HTR-8/SVneo (cell line): ENCODE measurements around the gene TRRAP.
"Not testable (repeated sequence)": the region's sequence is repeated elsewhere in the genome, so short reads cannot be mapped to it uniquely, and the experiment has no call there.

Experiments
- DNase-seq: peaks from one replicate; pipeline ENCODE4 v3.0.0; 2011; ENCODE audit warnings: low spot score, mixed read lengths; ENCODE audit not compliant: insufficient read length
- FAIRE-seq: peaks from 2 replicates; lab custom pipeline; 2011; peaks lifted over from hg19 to GRCh38; lab: Jason Lieb, UNC

Gene TRRAP

DNA sequence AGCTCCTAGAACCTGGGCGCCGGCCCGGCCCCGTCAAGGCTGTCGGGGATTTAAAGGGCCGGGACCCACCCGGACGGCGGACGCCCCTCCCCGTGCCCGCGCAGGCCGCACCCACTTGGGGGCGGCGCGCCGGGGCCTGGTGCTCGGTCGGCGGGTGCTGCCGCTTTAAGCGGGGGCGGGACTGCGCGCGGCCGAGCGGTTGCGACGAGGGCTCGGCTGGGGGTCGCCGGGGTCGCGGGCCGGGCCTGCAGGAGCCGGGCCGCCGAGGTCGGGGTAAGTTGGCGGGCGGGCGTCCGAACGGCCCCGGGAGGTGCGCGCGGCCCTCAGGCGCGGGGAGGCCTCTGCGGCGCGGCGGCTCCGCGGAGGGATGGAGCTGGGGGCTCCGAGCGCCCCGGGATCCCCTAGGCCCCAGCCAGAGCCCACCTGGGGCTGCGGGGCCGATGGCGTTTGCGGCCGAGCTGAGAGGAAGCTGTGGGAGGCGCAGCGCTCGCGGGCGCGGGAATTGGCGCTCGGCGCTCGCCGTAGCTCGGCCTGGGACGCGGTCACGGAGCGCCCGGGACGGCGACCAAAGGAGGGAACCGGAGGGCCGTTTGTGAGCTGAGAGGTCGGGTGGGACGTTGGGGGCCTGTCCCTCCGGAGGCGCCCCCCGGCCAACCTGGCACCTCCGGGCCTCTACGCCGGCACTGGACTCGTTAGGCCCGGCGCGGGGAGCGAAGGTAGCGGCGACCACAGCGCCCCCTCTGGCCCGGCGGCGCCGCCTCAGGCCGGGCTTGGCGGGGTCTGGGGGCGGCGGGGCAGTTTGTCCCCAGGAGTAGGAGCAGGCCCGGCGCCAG is at the start of gene TRRAP:
TRRAP (plus strand) TSS at position 168 of the 833 bp plus-strand sequence. CDS start 2,619 bp downstream, outside the sequence.
- no peak for FAIRE-seq
- peak; percentile 67 for DNase-seq

GRCh38 chr7:98830972-98831548 is 47.3 kb upstream of the TRRAP start:
- FAIRE-seq: no peak
- no peak for DNase-seq

GRCh38 chr7:98831641-98832221 is 46.6 kb upstream of the TRRAP start:
- FAIRE-seq: no peak
- DNase-seq: no peak

DNA sequence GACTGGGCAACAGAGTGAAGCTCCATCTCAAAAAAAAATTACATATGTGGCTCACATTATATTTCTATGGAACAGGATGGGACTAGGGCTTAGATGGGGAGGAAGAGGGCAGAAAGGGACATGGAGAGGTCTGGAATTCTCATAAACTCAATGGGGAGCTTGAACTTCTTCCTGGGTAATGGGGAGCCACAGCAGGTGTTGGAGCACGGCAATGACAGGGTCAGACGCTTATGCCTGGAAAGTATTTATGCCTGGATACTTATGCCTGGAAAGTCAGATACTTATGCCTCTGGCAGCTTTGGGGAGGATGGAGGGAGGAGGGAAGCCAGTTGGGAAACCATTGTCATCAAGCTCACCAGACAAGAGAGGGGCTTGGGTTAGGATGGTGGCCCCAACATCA is 45.3 kb upstream of the TRRAP start:
- DNase-seq: no peak
- FAIRE-seq: no peak

DNA sequence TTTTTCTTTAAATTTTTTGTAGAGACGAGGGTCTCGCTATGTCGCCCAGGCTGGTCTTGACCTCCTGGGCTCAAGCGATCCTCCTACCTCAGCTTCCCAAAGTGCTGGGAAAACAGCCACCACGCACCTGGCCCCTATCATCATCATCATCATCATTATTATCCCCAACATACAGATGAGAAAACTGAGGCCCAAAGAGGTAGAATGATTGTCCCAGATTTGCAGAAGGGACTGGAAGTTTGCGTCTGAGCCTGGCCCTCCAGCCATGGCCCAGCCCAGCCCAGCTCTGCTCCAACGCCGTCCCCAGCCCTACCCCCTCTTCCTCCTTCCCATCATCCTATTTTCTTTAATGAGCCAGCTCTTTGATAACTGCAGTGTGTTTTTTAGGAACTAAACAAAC is 43.4 kb upstream of the TRRAP start:
- FAIRE-seq: no peak
- no peak for DNase-seq

- FAIRE-seq: no peak
- peak; percentile 28 for DNase-seq
Observed at GRCh38 chr7:98836811-98837629, 41.3 kb upstream of the TRRAP start.

- FAIRE-seq (no peak), DNase-seq (no peak)
Observed at GRCh38 chr7:98837630-98837972, 40.7 kb upstream of the TRRAP start.

DNA sequence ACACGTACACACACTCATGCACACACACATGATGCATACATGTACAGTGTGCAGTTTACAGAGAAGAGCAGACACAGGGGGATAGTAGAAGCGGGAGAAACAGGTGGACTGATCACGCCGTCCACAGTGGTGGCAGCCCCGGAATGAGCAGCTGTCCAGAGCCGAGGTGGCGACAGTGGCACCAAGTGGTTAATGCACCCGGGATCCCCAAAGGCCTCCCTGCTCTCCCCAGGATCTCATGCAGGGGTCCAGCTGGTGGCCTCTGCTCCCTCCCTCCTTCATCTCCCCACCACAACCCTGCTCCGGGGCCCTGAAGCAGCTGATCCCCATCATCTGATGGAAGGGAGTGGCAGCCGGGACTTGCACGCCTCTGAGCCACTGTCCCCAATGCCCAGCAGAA is 38.2 kb upstream of the TRRAP start:
- no peak for FAIRE-seq
- no peak for DNase-seq

GRCh38 chr7:98840722-98841121 is 37.6 kb upstream of the TRRAP start:
- FAIRE-seq: no peak
- no peak for DNase-seq

GRCh38 chr7:98841179-98841997 is 36.9 kb upstream of the TRRAP start:
- DNase-seq: no peak
- no peak for FAIRE-seq

- DNase-seq, FAIRE-seq: not testable (repeated sequence)
Observed at GRCh38 chr7:98842552-98842951, 35.8 kb upstream of the TRRAP start.

- no peak for FAIRE-seq
- DNase-seq: no peak
Observed at GRCh38 chr7:98848918-98849317, 29.4 kb upstream of the TRRAP start.

DNA sequence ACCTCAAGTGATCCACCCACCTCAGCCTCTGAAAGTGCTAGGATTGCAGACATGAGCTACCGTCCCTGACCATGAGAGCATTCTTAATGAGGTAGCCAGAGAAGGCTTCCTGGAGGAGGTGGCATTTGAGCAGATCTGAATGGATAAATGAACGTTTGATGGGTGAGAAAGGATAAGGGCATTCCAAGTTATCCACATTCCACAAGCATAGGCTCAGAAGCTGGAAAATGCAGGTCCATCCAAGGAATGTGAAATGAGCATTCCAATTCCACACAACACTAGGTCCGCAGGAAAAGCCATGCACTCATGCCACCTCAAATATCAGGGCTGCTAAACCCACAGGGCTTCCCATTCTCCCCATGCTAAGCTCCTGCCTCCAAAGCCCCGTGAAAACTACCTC is 25.5 kb upstream of the TRRAP start:
- DNase-seq (no peak), FAIRE-seq (no peak)

GRCh38 chr7:98855610-98856422 is 22.5 kb upstream of the TRRAP start:
- DNase-seq: no peak
- FAIRE-seq: no peak

GRCh38 chr7:98860071-98860470 is 18.3 kb upstream of the TRRAP start:
- FAIRE-seq (no peak), DNase-seq (no peak)

DNA sequence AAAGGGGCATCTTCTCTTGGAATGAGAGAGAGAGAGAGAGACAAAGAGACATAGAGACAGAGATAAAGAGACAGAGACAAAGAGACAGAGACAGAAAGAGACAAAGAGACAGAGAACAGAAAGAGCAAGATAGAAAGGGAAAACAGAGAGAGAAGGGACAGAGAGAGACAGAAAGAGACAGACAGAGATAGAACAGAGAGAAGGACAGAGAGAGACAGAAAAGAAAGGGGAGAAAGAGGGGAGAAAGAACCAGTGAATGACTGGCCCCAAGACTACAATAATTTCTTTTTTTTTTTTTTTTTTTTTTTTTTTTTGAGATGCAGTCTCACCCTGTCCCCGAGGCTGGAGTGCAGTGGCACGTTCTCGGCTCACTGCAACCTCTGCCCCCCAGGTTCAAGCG is 16.1 kb upstream of the TRRAP start:
- no peak for FAIRE-seq
- DNase-seq: no peak

- FAIRE-seq (no peak), DNase-seq (no peak)
Observed at GRCh38 chr7:98862716-98863420, 15.5 kb upstream of the TRRAP start.

- no peak for FAIRE-seq
- no peak for DNase-seq
Observed at GRCh38 chr7:98863601-98864000, 14.7 kb upstream of the TRRAP start.
